GM19025 (cell line): ENCODE results near the gene SLC25A36.
"Not testable (repeated sequence)": the region's sequence is repeated elsewhere in the genome, so short reads cannot be mapped to it uniquely, and the experiment has no call there.

Source experiments
- ATAC-seq: cut with Tn5 transposase; IDR thresholded peaks from one replicate; pipeline ENCODE4 v1.9.1; 2021; ENCODE audit warnings: mild to moderate bottlenecking, low read depth, moderate library complexity; ENCODE audit not compliant: unreplicated experiment

Gene SLC25A36

GRCh38 chr3:140987792-140988191, 46.2 kb downstream of the SLC25A36 start:
- ATAC-seq = not testable (repeated sequence)

GRCh38 chr3:140994316-140994715, 52.7 kb downstream of the SLC25A36 start:
- no peak for ATAC-seq

GRCh38 chr3:140994861-140995260, 53.2 kb downstream of the SLC25A36 start:
- ATAC-seq = not testable (repeated sequence)

- no peak for ATAC-seq
Measured at GRCh38 chr3:140995881-140996280, 54.2 kb downstream of the SLC25A36 start.

GRCh38 chr3:141000027-141000663, 58.5 kb downstream of the SLC25A36 start:
- ATAC-seq = no peak

GRCh38 chr3:141000686-141001085, 59.0 kb downstream of the SLC25A36 start:
- no peak for ATAC-seq

- no peak for ATAC-seq
Measured at GRCh38 chr3:141006344-141006743, 64.7 kb downstream of the SLC25A36 start.

- ATAC-seq = no peak
Measured at GRCh38 chr3:141009496-141009895, 67.9 kb downstream of the SLC25A36 start.

- ATAC-seq = no peak
Measured at GRCh38 chr3:141011232-141011996, 69.8 kb downstream of the SLC25A36 start.

GRCh38 chr3:141011997-141012262, 70.3 kb downstream of the SLC25A36 start:
- ATAC-seq = no peak

- no peak for ATAC-seq
Measured at GRCh38 chr3:141012571-141012970, 70.9 kb downstream of the SLC25A36 start.

GRCh38 chr3:141015481-141015880, 73.8 kb downstream of the SLC25A36 start:
- no peak for ATAC-seq

- not testable (repeated sequence) for ATAC-seq
Measured at GRCh38 chr3:141017366-141018322, 76.0 kb downstream of the SLC25A36 start.

GRCh38 chr3:141019244-141019643, 77.6 kb downstream of the SLC25A36 start:
- no peak for ATAC-seq

GRCh38 chr3:141020143-141020830, 78.7 kb downstream of the SLC25A36 start:
- ATAC-seq = no peak

GRCh38 chr3:141021261-141021660, 79.6 kb downstream of the SLC25A36 start:
- ATAC-seq = no peak
